NCI-H128 (cell line): ENCODE measurements around the gene COL5A2.

Source experiments
- DNase-seq: peaks from one replicate; lab custom pipeline; 2025; ENCODE audit not compliant: unreplicated experiment; lab: John Stamatoyannopoulos, UW

The COL5A2 gene

GRCh38 chr2:189179570-189179950, at the start of gene COL5A2:
Gene COL5A2, minus strand, starts transcription at chr2:189179761. Its CDS starts 157 bp downstream, at chr2:189179604.
- DNase-seq = no peak

DNA sequence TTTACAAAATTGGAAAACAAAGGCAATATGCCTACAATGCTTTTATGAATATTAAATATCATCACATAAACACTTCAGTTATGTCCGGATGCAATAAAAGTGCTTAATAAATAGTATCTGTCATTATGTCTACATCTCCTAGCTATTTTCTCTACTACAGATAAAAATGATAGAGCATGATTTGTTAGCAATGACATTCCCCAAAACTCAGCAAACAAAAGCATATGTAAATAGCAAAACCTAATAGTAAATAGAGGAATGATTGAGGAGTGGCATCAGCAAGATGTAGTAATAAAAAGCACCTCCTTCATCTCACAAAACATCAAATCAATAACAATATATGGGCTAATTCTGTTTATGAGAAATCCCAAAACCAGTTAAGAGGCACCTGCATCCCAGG, 46.5 kb upstream of the COL5A2 start:
- DNase-seq = no peak

DNA sequence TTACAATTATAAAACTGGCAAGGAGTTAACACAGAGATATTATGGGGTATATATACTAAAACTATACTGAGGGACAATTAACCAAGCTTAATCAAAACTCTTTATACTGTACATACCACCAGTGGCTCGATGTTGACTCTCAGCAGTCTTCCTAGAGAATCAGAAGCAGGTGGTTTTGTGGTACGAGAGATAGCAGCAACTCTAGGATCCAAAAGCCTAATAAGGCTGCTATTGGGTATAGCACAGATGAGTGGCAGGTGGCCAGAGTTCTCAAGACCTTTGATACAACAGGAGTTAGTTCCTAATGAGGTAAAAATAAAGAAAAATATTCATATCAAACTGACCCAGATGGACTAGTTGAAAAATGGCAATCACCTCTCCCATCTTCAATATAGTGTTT, 45.5 kb upstream of the COL5A2 start:
- DNase-seq = no peak

- DNase-seq = no peak
Observed at GRCh38 chr2:189222468-189223105, 43.0 kb upstream of the COL5A2 start.

GRCh38 chr2:189221811-189222467, 42.4 kb upstream of the COL5A2 start:
- DNase-seq = no peak

DNA sequence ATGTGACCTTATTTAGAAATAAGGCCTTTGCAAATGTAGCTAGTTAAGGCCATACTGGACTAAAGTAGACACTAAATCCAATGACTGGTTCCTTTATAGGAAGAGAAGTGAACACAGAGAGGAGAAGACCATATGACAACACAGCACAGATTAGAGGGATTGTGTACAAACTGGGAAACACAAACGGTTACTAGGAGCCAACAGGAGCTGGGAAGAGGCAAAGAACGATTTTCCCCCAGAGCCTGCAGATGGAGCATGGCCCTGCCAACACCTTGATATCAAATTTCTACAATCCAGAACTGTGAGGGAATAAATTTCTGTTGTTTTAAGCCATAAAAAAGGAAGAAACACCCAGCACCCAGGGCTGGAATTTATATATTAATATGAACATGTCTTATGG, 38.7 kb upstream of the COL5A2 start:
- DNase-seq = no peak

DNA sequence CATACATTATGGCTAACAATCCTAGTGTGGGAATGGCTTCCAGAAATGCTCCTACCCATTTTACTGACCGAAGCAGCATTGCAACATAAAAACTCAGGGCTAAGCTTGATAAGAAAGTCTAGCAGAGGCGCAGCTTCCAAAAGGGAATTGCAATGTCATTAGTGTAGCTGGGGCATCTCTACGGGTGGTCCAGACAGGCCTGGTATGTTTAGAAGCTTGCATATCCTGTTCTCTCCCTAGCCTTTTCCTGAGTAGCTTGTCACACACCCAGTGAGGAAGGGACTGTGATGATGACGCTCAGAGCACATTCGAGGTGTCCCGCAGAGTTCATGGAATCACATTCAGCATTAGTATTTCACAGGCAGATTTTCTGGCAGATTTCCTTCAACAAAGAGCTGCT, 38.0 kb upstream of the COL5A2 start:
- DNase-seq = no peak

- no peak for DNase-seq
Observed at GRCh38 chr2:189217051-189217450, 37.5 kb upstream of the COL5A2 start.

DNA sequence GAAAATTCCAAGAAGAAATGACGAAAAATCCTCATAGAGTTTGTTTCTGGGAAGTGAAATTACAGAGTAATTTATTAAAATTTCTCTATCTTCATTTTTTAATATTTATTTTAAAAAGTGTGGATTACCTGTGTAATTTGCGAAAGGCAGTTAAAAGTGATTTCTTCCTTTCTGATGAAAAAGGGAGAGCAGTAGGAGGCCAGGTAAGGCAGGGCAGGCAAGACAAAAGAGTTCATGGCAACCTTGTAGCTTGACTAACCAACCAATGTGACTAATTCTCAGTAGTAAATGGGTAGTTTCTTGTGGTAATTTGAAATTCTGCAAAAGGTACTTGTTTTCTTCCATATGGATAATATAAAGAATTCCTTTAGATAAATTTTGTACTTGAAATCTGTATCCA, 34.9 kb upstream of the COL5A2 start:
- no peak for DNase-seq

DNA sequence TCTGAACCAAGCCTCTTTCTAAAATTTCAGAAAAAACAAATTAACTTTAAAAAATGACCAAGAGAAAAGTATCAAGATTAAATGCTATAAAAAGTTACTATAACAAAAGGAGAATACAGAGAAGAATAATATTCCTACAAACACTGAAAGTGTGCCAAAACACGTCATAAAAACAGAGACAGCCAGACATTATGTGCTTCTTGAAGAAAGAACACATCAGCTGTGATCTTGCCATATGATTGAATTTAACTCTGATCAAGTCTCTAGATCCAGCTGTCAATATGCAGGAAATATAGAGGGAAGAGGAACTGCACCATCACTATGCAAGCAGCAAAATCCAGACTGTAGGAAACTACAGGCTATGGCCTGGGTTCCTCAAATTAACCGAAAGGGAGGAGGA, 33.7 kb upstream of the COL5A2 start:
- no peak for DNase-seq

DNA sequence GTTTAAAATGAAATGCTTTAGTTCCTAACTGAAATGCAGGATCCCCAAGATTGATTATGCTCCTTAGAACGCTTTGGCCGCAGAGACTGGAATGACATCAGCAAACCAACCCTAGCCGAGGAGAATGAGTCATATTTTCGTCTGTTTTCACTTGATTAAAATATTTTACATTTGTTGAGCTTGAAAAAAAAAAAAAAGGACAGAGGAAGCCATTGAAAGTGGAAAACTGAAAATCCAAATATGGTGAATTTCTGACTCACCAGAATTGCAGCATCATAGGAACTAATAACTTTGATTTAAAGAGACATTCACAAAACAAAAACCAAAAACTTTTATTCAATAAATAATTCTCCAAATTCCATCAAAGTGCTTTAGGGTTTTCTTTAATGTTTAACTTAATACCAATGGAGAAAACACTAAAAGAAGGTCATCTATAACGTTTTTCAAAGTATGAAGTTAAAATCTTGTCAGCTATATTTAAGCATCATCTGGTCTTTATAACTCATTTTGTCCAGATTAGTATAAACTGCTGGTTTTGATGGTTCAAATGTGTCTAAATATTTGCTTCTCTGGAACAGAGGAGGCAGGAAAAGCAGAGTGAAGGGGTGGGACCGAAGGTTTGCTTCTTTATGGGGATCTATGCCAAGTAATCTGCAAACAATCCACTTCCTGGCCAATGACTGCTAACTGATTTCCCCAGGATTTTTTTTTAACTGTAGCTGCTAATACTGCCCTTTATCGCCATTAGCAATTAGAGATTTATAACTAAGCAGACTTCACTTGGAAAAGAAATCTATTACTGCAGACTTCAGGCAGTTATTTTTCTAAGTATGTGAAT, 30.9 kb upstream of the COL5A2 start:
- no peak for DNase-seq

GRCh38 chr2:189208254-189208653, 28.7 kb upstream of the COL5A2 start:
- DNase-seq = no peak

- DNase-seq = no peak
Observed at GRCh38 chr2:189204322-189204941, 24.9 kb upstream of the COL5A2 start.

GRCh38 chr2:189203177-189203799, 23.7 kb upstream of the COL5A2 start:
- DNase-seq = no peak

GRCh38 chr2:189199797-189200196, 20.2 kb upstream of the COL5A2 start:
- DNase-seq = no peak

DNA sequence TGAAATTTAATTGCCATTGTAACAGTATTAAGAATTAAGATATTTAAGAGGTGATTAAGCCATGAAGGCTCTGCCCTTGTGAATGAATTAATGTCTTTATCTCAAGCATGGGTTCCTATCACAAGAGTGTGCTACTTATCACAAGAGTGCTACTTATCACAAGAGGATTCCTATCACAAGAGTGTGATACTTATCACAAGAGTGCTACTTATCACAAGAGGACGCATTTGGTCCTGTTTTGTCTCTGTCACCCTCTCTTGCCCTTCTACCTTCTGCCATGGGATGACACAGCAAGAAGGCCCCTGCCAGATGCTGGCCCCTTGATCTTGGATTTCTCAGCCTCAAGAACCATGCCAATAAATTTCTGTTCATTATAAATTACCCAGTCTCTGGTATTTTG, 13.2 kb upstream of the COL5A2 start:
- no peak for DNase-seq

DNA sequence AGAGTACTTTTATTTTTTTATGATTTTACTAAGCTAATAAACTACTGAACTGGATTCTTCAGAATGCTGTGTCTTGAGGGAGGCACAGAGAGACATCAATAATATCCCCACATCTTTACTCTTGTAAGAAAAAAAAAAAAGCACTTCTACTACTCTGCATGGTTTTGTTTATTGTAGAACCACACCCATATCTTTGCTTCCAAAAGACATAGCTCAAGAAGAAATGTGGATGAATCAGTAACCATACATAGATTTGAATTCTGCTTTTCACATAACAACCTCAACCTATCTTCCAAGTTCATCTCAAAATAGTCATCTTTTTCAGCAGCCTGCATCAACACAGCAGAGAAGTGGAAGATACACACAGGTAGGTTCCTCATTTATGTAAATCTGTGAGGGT, 12.2 kb upstream of the COL5A2 start:
- no peak for DNase-seq

DNA sequence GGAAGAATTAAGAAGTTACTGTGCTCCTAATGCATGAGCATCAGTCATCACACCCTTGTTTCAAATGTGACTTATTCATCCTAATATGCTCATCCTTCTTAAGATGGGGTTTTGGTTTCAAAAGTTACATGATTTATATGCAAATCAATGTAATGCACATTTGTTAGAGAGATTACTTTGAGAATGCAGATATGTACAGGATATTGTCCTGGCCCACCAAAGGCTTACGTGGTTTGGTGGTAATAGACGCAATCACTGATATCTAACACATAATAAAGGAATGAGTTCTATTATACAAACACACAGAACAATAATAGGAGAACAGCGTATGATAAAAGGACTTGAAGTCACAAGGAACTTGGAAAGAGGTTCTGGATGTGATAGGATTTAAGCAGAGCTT, 11.1 kb upstream of the COL5A2 start:
- DNase-seq = no peak

GRCh38 chr2:189188115-189188805, 8.7 kb upstream of the COL5A2 start:
- no peak for DNase-seq

- no peak for DNase-seq
Observed at GRCh38 chr2:189183170-189183569, 3.6 kb upstream of the COL5A2 start.

DNA sequence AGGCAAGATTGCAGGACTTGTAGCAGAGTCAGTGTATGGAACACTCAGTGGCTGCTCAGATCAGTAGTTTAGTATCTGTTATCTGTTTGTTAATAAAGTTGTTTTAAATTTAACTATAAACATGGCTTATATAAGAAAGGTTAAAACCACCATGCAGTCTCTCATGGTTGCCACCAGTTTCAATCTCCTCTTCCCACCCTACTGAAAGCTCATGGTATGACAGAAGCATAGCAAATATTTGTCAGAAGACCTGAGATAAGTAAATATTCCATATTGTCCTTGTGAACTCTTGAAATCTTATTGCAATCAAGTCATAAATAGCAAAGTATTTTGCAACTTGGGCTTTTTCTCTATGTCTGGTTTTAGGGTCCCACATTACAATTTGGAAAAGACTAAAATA, 2.1 kb upstream of the COL5A2 start:
- DNase-seq = no peak
